Endothelial cell of umbilical vein (primary cell): ENCODE measurements around the gene CBFA2T3. TPM values are rescaled to one million over a fixed set of nuclear protein-coding genes. Genes with fewer than 3 reads are reported as not detected.

Experiments used
- BruUV-seq: library from RNA; stranded (reverse); fragments of 400-500 nt; replicated peaks from 2 replicates; lab custom pipeline; 2021; lab: Mats Ljungman, UMichigan
- CTCF ChIA-PET: fragments of 300-600, 350-600 bp; sonication (Branson Sonifier 250); formaldehyde crosslinking; loops from one replicate; lab custom pipeline; 2021; ENCODE audit warnings: antibody characterized with exemption, inconsistent platforms; lab: Charles Lee
- POLR2A ChIA-PET: fragments of 300-600, 350-600 bp; sonication (Branson Sonifier 250); formaldehyde crosslinking; loops from one replicate; lab custom pipeline; 2021; ENCODE audit warnings: antibody characterized with exemption, inconsistent platforms; lab: Charles Lee
- DNase-seq: peaks from one replicate; pipeline ENCODE4 v3.0.0-alpha.2; 2011; ENCODE audit warnings: low read depth, low spot score
- FAIRE-seq: peaks from 2 replicates; lab custom pipeline; 2011; peaks lifted over from hg19 to GRCh38; lab: Jason Lieb, UNC
- H2AFZ ChIP-seq: 2 replicates; pipeline ENCODE4 v1.6.0; 2012; ENCODE audit warnings: low read depth, low read length, control low read depth, inconsistent platforms
- H3K27ac ChIP-seq: 2 replicates; pipeline ENCODE4 v1.5.1; 2011; ENCODE audit warnings: low read depth, mild to moderate bottlenecking, control low read depth, low read length, moderate library complexity; ENCODE audit not compliant: insufficient read depth
- H3K27me3 ChIP-seq, 2 experiments: 2 replicates each; pipeline versions ENCODE4 v1.6.0 to v1.6.1; 2011; ENCODE audit warnings: low read length in 2 of 2, mixed read lengths in 1 of 2; ENCODE audit not compliant: control insufficient read depth in 2 of 2, insufficient read depth in 2 of 2
- H3K36me3 ChIP-seq, 2 experiments: 2 replicates in 1 of 2; 3 replicates in 1 of 2; pipeline ENCODE4 v1.5.1; 2011; ENCODE audit warnings: low read length in 2 of 2, mild to moderate bottlenecking in 1 of 2, moderate library complexity in 1 of 2; ENCODE audit not compliant: control insufficient read depth in 2 of 2, insufficient read depth in 2 of 2; ENCODE audit errors: extremely low read depth in 1 of 2
- H3K4me1 ChIP-seq: 3 replicates; pipeline ENCODE4 v1.5.1; 2011; ENCODE audit warnings: mild to moderate bottlenecking, low read length; ENCODE audit not compliant: control insufficient read depth, insufficient read depth; ENCODE audit errors: extremely low read depth
- H3K4me2 ChIP-seq: 2 replicates; pipeline ENCODE4 v1.6.1; 2011; ENCODE audit warnings: low read length, control low read depth, mixed read lengths; ENCODE audit not compliant: insufficient read depth
- H3K4me3 ChIP-seq, 3 experiments: fragments of 200-600 bp in 1 of 3; sonication (generic), shearing (Covaris generic) in 1 of 3; replicated peaks in 1 of 3; 2 replicates each; pipeline ENCODE4 v1.5.1; 2011 to 2016; ENCODE audit warnings: control low read depth in 3 of 3, low read length in 3 of 3, mild to moderate bottlenecking in 2 of 3, inconsistent platforms in 1 of 3, low read depth in 1 of 3, moderate library complexity in 1 of 3; ENCODE audit not compliant: insufficient read depth in 1 of 3
- H3K79me2 ChIP-seq: 2 replicates; pipeline ENCODE4 v1.6.0; 2012; ENCODE audit warnings: low read length, inconsistent platforms; ENCODE audit not compliant: control insufficient read depth, insufficient read depth
- H3K9ac ChIP-seq: replicated peaks from 2 replicates; pipeline ENCODE3; 2011; ENCODE audit warnings: low read length, control low read depth; ENCODE audit not compliant: insufficient read depth; ENCODE audit errors: extremely low read depth
- H3K9me1 ChIP-seq: replicated peaks from 3 replicates; pipeline ENCODE4 v1.6.0; 2011; ENCODE audit warnings: mild to moderate bottlenecking, low read length; ENCODE audit not compliant: control insufficient read depth, insufficient read depth; ENCODE audit errors: extremely low read depth
- H3K9me3 ChIP-seq: replicated peaks from 2 replicates; pipeline ENCODE4 v1.5.1; 2012; ENCODE audit warnings: low read length, inconsistent platforms; ENCODE audit not compliant: control insufficient read depth, insufficient read depth
- H4K20me1 ChIP-seq: replicated peaks from 2 replicates; pipeline ENCODE3; 2011; ENCODE audit warnings: mild to moderate bottlenecking, low read length; ENCODE audit not compliant: control insufficient read depth, insufficient read depth; ENCODE audit errors: extremely low read depth
- EZH2 ChIP-seq: IDR thresholded peaks from 2 replicates; pipeline ENCODE4 v1.6.1; 2012; ENCODE audit warnings: borderline replicate concordance, low read depth, mild to moderate bottlenecking, moderate library complexity, low read length, inconsistent platforms; ENCODE audit not compliant: severe bottlenecking
- FOS ChIP-seq: IDR thresholded peaks from 2 replicates; pipeline ENCODE4 v1.6.1; 2011; ENCODE audit warnings: mild to moderate bottlenecking, low read length, moderate library complexity, borderline replicate concordance; ENCODE audit not compliant: insufficient read depth
- GATA2 ChIP-seq: IDR thresholded peaks from 2 replicates; pipeline ENCODE4 v1.7.0; 2011; ENCODE audit warnings: low read depth, mild to moderate bottlenecking, moderate library complexity, mixed read lengths, low read length; ENCODE audit not compliant: insufficient read length, insufficient read depth
- JUN ChIP-seq: IDR thresholded peaks from 2 replicates; pipeline ENCODE4 v1.6.1; 2011; ENCODE audit warnings: borderline replicate concordance, low read depth; ENCODE audit not compliant: insufficient read length, insufficient read depth
- MYC ChIP-seq: IDR thresholded peaks from one replicate; pipeline ENCODE4 v1.6.1; 2011; ENCODE audit warnings: mild to moderate bottlenecking, low read depth, low read length
- POLR2A ChIP-seq: IDR thresholded peaks from 2 replicates; pipeline ENCODE4 v1.6.1; 2012; ENCODE audit warnings: low read depth, mild to moderate bottlenecking, control low read depth, low read length
- POLR2AphosphoS5 ChIP-seq: IDR thresholded peaks from 2 replicates; pipeline ENCODE4 v1.6.1; 2012; ENCODE audit warnings: low read depth, mild to moderate bottlenecking, control low read depth, low read length, moderate library complexity; ENCODE audit not compliant: insufficient read depth
- dilution Hi-C: fragments of 300-500 bp; cut with MboI; formaldehyde crosslinking; loops from one replicate; pipeline ENCODE4 v1.15.0; 2019; ENCODE audit warnings: low sequenced_read_pairs; ENCODE audit not compliant: extremely low pct_ligation_motif_present
- intact Hi-C: fragments of 100-400 bp; cut with micrococcal nuclease; formaldehyde crosslinking; loops from one replicate; pipeline ENCODE4 v1.10.0; 2022
- polyA plus RNA-seq, 4 experiments: library from polyadenylated mRNA; depleted of rRNA in 3 of 4; stranded (reverse) in 3 of 4; unstranded in 1 of 4; fragments of >200 nt; gene quantifications; 2 replicates each; pipeline versions ENCODE4 v1.2.1 to v1.2.3, GENCODE V29; 2011 to 2012; ENCODE audit warnings: missing spikeins in 1 of 4
- total RNA-seq: library from RNA; stranded (reverse); gene quantifications from 2 replicates; pipeline ENCODE4 v1.2.3, GENCODE V29; 2021
- TF ChIP-seq, protein P1 (sequence below), 2 donors: IDR thresholded peaks; 1 replicate in 1 of 2; 2 replicates in 1 of 2; pipeline ENCODE4 v1.5.1; 2011; ENCODE audit warnings: low read length in 2 of 2, mild to moderate bottlenecking in 2 of 2, moderate library complexity in 2 of 2, control low read depth in 1 of 2, inconsistent platforms in 1 of 2, low read depth in 1 of 2; ENCODE audit not compliant: insufficient read depth in 1 of 2; ENCODE audit errors: extremely low read depth in 1 of 2
- TF ChIP-seq, protein P2 (sequence below): IDR thresholded peaks from 2 replicates; pipeline ENCODE4 v1.6.1; 2011; ENCODE audit not compliant: insufficient read depth, insufficient read length

The CBFA2T3 gene
- total and polyA plus RNA-seq, 2 donors (not counting 3 experiments of a cell fraction or from before 2014, with no cell fraction given): not detected

DNA sequence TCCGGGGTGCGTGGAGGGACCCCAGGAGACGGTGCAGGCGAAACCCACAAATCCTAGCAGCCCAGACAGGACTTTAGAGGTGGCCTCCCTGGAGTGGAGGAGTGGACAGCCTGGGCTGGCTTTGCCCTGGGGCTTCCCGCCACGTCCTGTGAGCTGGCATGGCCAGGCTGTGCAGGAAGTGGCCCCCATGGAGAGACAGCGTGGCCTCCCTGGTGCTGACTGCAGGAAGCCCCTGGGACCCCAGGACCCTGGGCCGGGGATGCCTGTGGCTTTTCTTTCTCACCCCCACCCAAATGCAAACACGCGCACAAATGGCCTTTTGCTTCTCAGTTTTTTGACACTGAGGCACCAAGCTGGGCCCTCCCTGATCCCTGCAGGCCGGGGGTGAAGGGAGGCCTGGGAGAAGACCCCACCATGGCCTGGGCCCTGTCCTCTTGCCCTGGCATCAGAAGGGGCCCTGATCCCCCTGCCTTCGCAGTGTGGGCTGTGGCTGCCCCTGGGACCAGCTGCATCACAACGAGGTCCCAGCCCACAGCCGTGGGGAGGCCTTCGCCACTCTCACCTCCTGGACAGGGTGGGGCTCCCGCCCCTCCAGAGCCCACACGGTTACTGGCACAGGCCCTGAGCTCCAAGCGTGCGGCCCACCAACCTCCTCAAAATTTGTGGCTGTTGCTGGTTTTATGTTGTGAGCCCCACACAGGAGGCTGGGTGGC, 58.9 kb downstream of the CBFA2T3 start:
- no peak overlapping the region for H3K9ac ChIP-seq
- no peaks in the 10 kb centered on the region for H3K9me1 ChIP-seq
- H3K36me3 ChIP-seq: no peaks in the 10 kb centered on the region
- BruUV-seq: no TSS peak
- H3K4me1 ChIP-seq: peaks cover 19% of the 10 kb centered on the region
- no peak overlapping the region for H3K4me3 ChIP-seq
- TF ChIP-seq POLR2A: no peak
- no peak for TF ChIP-seq GATA2
- TF ChIP-seq EZH2: no peak
- dilution Hi-C loops (no loop called here), intact Hi-C loops (no loop called here)
- no peaks in the 10 kb centered on the region for H4K20me1 ChIP-seq
- POLR2A ChIA-PET: no interaction called here
- CTCF ChIA-PET: no interaction called here
- FAIRE-seq: no peak
- no peak for DNase-seq
- no peak overlapping the region for H3K27ac ChIP-seq
- H2AFZ ChIP-seq: no peak overlapping the region
- H3K9me3 ChIP-seq: no peaks in the 10 kb centered on the region
- no peaks in the 10 kb centered on the region for H3K27me3 ChIP-seq
- H3K79me2 ChIP-seq: no peaks in the 10 kb centered on the region
- no peak overlapping the region for H3K4me2 ChIP-seq

DNA sequence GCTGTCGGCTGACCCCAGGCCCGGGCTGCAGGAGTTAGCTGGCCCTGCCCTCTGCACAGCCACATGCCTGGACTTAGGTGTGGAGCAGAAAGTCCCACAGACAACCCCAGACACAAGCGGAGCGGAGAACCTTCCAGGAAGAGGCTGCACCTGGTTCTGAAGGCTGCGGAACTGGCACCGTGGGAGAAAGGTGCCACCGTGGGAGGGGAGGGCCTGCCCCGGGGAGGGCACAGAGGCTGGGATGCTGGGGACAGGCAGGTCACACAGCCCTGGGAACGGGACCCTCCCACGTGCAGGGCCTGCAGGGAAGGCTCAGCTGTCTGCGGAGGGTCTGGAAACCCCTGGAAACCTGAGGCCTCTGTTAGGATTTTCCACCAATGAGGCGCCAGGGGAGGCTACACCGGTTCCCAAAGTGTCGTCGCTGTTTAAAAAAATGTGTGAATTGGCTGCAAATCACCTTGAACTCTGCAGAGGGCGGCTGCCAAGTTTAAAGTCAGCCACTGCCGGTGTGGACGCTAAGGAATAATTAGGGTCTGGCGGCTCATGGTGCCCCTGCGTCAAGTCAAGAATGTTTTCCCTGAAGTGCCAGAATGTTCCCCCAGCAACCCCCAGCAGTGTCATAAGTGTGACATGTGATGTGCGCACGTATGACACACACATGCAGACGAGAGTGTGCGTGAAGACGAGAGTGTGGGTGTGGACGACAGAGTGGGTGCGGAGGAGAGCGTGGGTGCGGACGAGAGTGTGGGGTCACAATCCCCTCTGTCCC, 59.7 kb downstream of the CBFA2T3 start:
- DNase-seq (no peak), FAIRE-seq (no peak)
- Histone ChIP-seq H3K27ac (no peak overlapping the region), H4K20me1 (no peaks in the 10 kb centered on the region), H3K9me3 (no peaks in the 10 kb centered on the region), H3K9ac (no peak overlapping the region), H3K79me2 (no peaks in the 10 kb centered on the region), H3K27me3 (no peaks in the 10 kb centered on the region), H2AFZ (no peak overlapping the region), H3K4me1 (peaks cover 18% of the 10 kb centered on the region), H3K4me2 (no peak overlapping the region), H3K4me3 (no peak overlapping the region), H3K36me3 (no peaks in the 10 kb centered on the region), H3K9me1 (no peaks in the 10 kb centered on the region)
- ChIA-PET CTCF (no interaction called here), POLR2A (no interaction called here)
- dilution Hi-C loops (no loop called here), intact Hi-C loops (no loop called here)
- BruUV-seq: no TSS peak
- TF ChIP-seq, protein P1, sequence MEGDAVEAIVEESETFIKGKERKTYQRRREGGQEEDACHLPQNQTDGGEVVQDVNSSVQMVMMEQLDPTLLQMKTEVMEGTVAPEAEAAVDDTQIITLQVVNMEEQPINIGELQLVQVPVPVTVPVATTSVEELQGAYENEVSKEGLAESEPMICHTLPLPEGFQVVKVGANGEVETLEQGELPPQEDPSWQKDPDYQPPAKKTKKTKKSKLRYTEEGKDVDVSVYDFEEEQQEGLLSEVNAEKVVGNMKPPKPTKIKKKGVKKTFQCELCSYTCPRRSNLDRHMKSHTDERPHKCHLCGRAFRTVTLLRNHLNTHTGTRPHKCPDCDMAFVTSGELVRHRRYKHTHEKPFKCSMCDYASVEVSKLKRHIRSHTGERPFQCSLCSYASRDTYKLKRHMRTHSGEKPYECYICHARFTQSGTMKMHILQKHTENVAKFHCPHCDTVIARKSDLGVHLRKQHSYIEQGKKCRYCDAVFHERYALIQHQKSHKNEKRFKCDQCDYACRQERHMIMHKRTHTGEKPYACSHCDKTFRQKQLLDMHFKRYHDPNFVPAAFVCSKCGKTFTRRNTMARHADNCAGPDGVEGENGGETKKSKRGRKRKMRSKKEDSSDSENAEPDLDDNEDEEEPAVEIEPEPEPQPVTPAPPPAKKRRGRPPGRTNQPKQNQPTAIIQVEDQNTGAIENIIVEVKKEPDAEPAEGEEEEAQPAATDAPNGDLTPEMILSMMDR (IDR thresholded peaks at IDR 0.05; ENCODE audit: extremely low read depth in 1 of 2, insufficient read depth in 1 of 2, low read depth in 1 of 2, low read length in 2 of 2): no peak
- no peak for TF ChIP-seq POLR2A
- no peak for TF ChIP-seq EZH2
- no peak for TF ChIP-seq GATA2
- TF ChIP-seq, protein P2, sequence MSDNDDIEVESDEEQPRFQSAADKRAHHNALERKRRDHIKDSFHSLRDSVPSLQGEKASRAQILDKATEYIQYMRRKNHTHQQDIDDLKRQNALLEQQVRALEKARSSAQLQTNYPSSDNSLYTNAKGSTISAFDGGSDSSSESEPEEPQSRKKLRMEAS: no peak
- TF ChIP-seq POLR2AphosphoS5: no peak
- no peak for TF ChIP-seq JUN
- TF ChIP-seq MYC: no peak
- TF ChIP-seq FOS: no peak
